GM23338 (cell line): ENCODE data around the gene PISD. TPM values are rescaled to one million over a fixed set of nuclear protein-coding genes. Genes with fewer than 3 reads are reported as not detected.
"Not testable (repeated sequence)": the region's sequence is repeated elsewhere in the genome, so short reads cannot be mapped to it uniquely, and the experiment has no call there.

Experiments
- ATAC-seq: fragments of 200-7000 bp; cut with Tn5 transposase; 3 replicates; pipeline ENCODE4 v1.9.1; 2020
- DNase-seq: peaks from one replicate; pipeline ENCODE4 v3.0.0-alpha.2; 2015; ENCODE audit warnings: low spot score
- H2AFZ ChIP-seq: fragments of 200-600 bp; sonication (generic); 2 replicates; pipeline ENCODE4 v1.8.0; 2016; ENCODE audit warnings: antibody characterized with exemption, mild to moderate bottlenecking, moderate library complexity
- H3F3A ChIP-seq: fragments of 200-600 bp; sonication (generic); replicated peaks from 2 replicates; pipeline ENCODE4 v1.8.0; 2017; ENCODE audit warnings: antibody characterized with exemption, mixed run types, low read depth
- H3K27ac ChIP-seq: fragments of 200-600 bp; sonication (generic); 2 replicates; pipeline ENCODE4 v1.6.1; 2016; ENCODE audit warnings: low read depth
- H3K27me3 ChIP-seq: fragments of 200-600 bp; sonication (generic); 2 replicates; pipeline ENCODE4 v1.8.0; 2016; ENCODE audit warnings: mild to moderate bottlenecking, mixed run types, moderate library complexity; ENCODE audit not compliant: insufficient read depth
- H3K36me3 ChIP-seq: fragments of 200-600 bp; sonication (generic); 2 replicates; pipeline ENCODE4 v1.8.0; 2016; ENCODE audit warnings: mild to moderate bottlenecking; ENCODE audit not compliant: insufficient read depth
- H3K4me1 ChIP-seq: fragments of 200-600 bp; sonication (generic); 2 replicates; pipeline ENCODE4 v1.8.0; 2016; ENCODE audit warnings: mild to moderate bottlenecking, moderate library complexity; ENCODE audit not compliant: insufficient read depth
- H3K4me2 ChIP-seq: fragments of 200-600 bp; sonication (generic); 2 replicates; pipeline ENCODE4 v1.7.1; 2017; ENCODE audit warnings: mixed run types
- H3K4me3 ChIP-seq: fragments of 200-600 bp; sonication (generic); 2 replicates; pipeline ENCODE4 v1.6.1; 2016; ENCODE audit warnings: mixed run types
- H3K79me2 ChIP-seq: fragments of 200-600 bp; sonication (generic); replicated peaks from 2 replicates; pipeline ENCODE4 v1.8.0; 2017; ENCODE audit warnings: mild to moderate bottlenecking; ENCODE audit not compliant: insufficient read depth
- H3K9me2 ChIP-seq: fragments of 200-600 bp; sonication (generic); 2 replicates; pipeline ENCODE4 v1.8.0; 2017; ENCODE audit not compliant: insufficient read depth
- H4K20me1 ChIP-seq: fragments of 200-600 bp; sonication (generic); replicated peaks from 2 replicates; pipeline ENCODE4 v1.8.0; 2017; ENCODE audit warnings: mild to moderate bottlenecking; ENCODE audit not compliant: insufficient read depth
- H3K27ac Mint-ChIP-seq: 2 replicates; pipeline ENCODE4 v1.8.0; 2020; ENCODE audit warnings: inconsistent platforms, mild to moderate bottlenecking, moderate library complexity, mixed read lengths
- H3K27me3 Mint-ChIP-seq: 3 replicates; pipeline ENCODE4 v1.8.0; 2022; ENCODE audit warnings: low read depth, mild to moderate bottlenecking, moderate library complexity, mixed read lengths, inconsistent platforms; ENCODE audit not compliant: insufficient read depth, poor library complexity
- H3K36me3 Mint-ChIP-seq: 3 replicates; pipeline ENCODE4 v1.8.0; 2021; ENCODE audit warnings: low read depth, mild to moderate bottlenecking, inconsistent platforms, moderate library complexity, mixed read lengths
- H3K4me1 Mint-ChIP-seq: 3 replicates; pipeline ENCODE4 v1.8.0; 2020; ENCODE audit warnings: mild to moderate bottlenecking, inconsistent platforms, mixed read lengths
- H3K4me3 Mint-ChIP-seq: 3 replicates; pipeline ENCODE4 v1.8.0; 2021; ENCODE audit warnings: moderate library complexity, mild to moderate bottlenecking, inconsistent platforms, mixed read lengths
- H3K9me3 Mint-ChIP-seq: 3 replicates; pipeline ENCODE4 v1.8.0; 2020; ENCODE audit warnings: moderate library complexity, mild to moderate bottlenecking, inconsistent platforms, mixed read lengths
- CREB1 ChIP-seq: fragments of 250-450 bp; sonication (Bioruptor Pico); IDR thresholded peaks from 2 replicates; pipeline ENCODE4 v1.5.0; 2020; ENCODE audit warnings: low read depth, mild to moderate bottlenecking, moderate library complexity
- CTCF ChIP-seq, 2 experiments: fragments of 200-600 bp in 1 of 2; sonication (generic) in 1 of 2; conservative IDR thresholded peaks; 2 replicates each; pipeline versions ENCODE4 v1.5.1 to v1.6.1; 2016 to 2017; ENCODE audit warnings: antibody characterized with exemption in 2 of 2, low read depth in 2 of 2, mild to moderate bottlenecking in 2 of 2, moderate library complexity in 1 of 2
- EZH2 ChIP-seq: fragments of 200-600 bp; sonication (generic); IDR thresholded peaks from one replicate; pipeline ENCODE4 v1.8.0; 2017; ENCODE audit warnings: antibody characterized with exemption, mild to moderate bottlenecking, low read depth; ENCODE audit not compliant: unreplicated experiment
- EZH2phosphoT487 ChIP-seq: fragments of 200-600 bp; sonication (generic); IDR thresholded peaks from one replicate; pipeline ENCODE4 v1.8.1; 2018; ENCODE audit warnings: antibody characterized with exemption; ENCODE audit not compliant: unreplicated experiment
- JUNB ChIP-seq: IDR thresholded peaks from one replicate; pipeline ENCODE4 v1.6.1; 2016; ENCODE audit warnings: antibody characterized with exemption; ENCODE audit not compliant: unreplicated experiment
- NANOG ChIP-seq: IDR thresholded peaks from 2 replicates; pipeline ENCODE4 v1.6.1; 2016; ENCODE audit warnings: antibody characterized with exemption, borderline replicate concordance
- polyA plus RNA-seq: library from polyadenylated mRNA; unstranded; fragments of >200 nt; fragmentation: Nextera tagmentation; extraction: Ambion mirVana; gene quantifications from 2 replicates; pipeline ENCODE4 v1.2.1, GENCODE V29; 2016
- total RNA-seq: library from RNA; depleted of rRNA; stranded (reverse); fragments of >200 nt; shearing (Covaris generic); gene quantifications from 2 replicates; pipeline ENCODE4 v1.2.3, GENCODE V29; 2014
- TF ChIP-seq, protein P1 (sequence below): fragments of 250-450 bp; sonication (Bioruptor Pico); IDR thresholded peaks from 2 replicates; pipeline ENCODE4 v1.5.0; 2020; ENCODE audit warnings: mild to moderate bottlenecking, moderate library complexity

Gene PISD
- total and polyA plus RNA-seq, 2 experiments from 2014 or later = 43.1 to 54.5 TPM

- TF ChIP-seq, protein P1, sequence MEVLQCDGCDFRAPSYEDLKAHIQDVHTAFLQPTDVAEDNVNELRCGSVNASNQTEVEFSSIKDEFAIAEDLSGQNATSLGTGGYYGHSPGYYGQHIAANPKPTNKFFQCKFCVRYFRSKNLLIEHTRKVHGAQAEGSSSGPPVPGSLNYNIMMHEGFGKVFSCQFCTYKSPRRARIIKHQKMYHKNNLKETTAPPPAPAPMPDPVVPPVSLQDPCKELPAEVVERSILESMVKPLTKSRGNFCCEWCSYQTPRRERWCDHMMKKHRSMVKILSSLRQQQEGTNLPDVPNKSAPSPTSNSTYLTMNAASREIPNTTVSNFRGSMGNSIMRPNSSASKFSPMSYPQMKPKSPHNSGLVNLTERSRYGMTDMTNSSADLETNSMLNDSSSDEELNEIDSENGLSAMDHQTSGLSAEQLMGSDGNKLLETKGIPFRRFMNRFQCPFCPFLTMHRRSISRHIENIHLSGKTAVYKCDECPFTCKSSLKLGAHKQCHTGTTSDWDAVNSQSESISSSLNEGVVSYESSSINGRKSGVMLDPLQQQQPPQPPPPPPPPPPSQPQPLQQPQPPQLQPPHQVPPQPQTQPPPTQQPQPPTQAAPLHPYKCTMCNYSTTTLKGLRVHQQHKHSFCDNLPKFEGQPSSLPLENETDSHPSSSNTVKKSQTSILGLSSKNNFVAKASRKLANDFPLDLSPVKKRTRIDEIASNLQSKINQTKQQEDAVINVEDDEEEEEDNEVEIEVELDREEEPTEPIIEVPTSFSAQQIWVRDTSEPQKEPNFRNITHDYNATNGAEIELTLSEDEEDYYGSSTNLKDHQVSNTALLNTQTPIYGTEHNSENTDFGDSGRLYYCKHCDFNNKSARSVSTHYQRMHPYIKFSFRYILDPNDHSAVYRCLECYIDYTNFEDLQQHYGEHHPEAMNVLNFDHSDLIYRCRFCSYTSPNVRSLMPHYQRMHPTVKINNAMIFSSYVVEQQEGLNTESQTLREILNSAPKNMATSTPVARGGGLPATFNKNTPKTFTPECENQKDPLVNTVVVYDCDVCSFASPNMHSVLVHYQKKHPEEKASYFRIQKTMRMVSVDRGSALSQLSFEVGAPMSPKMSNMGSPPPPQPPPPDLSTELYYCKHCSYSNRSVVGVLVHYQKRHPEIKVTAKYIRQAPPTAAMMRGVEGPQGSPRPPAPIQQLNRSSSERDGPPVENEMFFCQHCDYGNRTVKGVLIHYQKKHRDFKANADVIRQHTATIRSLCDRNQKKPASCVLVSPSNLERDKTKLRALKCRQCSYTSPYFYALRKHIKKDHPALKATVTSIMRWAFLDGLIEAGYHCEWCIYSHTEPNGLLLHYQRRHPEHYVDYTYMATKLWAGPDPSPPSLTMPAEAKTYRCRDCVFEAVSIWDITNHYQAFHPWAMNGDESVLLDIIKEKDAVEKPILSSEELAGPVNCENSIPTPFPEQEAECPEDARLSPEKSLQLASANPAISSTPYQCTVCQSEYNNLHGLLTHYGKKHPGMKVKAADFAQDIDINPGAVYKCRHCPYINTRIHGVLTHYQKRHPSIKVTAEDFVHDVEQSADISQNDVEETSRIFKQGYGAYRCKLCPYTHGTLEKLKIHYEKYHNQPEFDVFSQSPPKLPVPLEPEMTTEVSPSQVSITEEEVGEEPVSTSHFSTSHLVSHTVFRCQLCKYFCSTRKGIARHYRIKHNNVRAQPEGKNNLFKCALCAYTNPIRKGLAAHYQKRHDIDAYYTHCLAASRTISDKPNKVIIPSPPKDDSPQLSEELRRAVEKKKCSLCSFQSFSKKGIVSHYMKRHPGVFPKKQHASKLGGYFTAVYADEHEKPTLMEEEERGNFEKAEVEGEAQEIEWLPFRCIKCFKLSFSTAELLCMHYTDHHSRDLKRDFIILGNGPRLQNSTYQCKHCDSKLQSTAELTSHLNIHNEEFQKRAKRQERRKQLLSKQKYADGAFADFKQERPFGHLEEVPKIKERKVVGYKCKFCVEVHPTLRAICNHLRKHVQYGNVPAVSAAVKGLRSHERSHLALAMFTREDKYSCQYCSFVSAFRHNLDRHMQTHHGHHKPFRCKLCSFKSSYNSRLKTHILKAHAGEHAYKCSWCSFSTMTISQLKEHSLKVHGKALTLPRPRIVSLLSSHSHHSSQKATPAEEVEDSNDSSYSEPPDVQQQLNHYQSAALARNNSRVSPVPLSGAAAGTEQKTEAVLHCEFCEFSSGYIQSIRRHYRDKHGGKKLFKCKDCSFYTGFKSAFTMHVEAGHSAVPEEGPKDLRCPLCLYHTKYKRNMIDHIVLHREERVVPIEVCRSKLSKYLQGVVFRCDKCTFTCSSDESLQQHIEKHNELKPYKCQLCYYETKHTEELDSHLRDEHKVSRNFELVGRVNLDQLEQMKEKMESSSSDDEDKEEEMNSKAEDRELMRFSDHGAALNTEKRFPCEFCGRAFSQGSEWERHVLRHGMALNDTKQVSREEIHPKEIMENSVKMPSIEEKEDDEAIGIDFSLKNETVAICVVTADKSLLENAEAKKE (CRISPR knock-in tag) = no peak
- TF ChIP-seq EZH2phosphoT487 (no peak), JUNB (no peak), CTCF (conservative IDR thresholded peaks at IDR 0.05; ENCODE audit: low read depth in 2 of 2) (no peak), EZH2 (no peak), CREB1 (no peak), NANOG (no peak)
Observed at GRCh38 chr22:31695423-31695822, 33.4 kb upstream of the PISD start (continued).

DNA sequence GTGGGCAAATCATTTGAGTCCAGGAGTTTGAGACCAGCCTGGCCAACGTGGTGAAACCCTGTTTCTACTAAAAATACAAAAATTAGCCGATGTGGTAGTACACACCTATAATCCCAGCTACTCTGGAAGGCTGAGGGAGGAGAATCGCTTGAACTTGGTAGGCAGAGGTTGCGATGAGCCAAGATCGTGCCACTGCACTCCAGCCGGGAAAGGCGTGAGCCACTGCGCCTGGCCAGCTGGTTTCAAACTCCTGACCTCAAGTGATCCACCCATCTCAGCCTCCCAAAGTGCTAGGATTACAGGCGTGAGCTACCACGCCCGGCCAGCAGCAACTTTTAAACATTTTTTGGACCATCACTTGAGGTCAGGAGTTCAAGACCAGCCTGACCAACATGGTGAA, 32.0 kb upstream of the PISD start:
- H3F3A ChIP-seq, H3K9me3 Mint-ChIP-seq, H3K4me1 Mint-ChIP-seq, H2AFZ ChIP-seq, DNase-seq, ATAC-seq, H3K9me2 ChIP-seq, H3K27me3 ChIP-seq, H3K4me1 ChIP-seq, H4K20me1 ChIP-seq, H3K27ac ChIP-seq, H3K27ac Mint-ChIP-seq, H3K27me3 Mint-ChIP-seq, H3K79me2 ChIP-seq, H3K4me3 ChIP-seq, H3K4me2 ChIP-seq, H3K4me3 Mint-ChIP-seq: not testable (repeated sequence)
- peaks cover 70% of the 10 kb centered on the region for H3K36me3 Mint-ChIP-seq
- H3K36me3 ChIP-seq = peaks cover 47% of the 10 kb centered on the region
